ENCODE results near the gene ATP6V0C. TPM values are rescaled to one million over a fixed set of nuclear protein-coding genes. Genes with fewer than 3 reads are reported as not detected.

The ATP6V0C gene
- total and polyA plus RNA-seq, 2 of the 13 experiments (the other 11 are each of a cell fraction or from before 2014, with no cell fraction given) = 10.4 to 20.1 TPM

DNA sequence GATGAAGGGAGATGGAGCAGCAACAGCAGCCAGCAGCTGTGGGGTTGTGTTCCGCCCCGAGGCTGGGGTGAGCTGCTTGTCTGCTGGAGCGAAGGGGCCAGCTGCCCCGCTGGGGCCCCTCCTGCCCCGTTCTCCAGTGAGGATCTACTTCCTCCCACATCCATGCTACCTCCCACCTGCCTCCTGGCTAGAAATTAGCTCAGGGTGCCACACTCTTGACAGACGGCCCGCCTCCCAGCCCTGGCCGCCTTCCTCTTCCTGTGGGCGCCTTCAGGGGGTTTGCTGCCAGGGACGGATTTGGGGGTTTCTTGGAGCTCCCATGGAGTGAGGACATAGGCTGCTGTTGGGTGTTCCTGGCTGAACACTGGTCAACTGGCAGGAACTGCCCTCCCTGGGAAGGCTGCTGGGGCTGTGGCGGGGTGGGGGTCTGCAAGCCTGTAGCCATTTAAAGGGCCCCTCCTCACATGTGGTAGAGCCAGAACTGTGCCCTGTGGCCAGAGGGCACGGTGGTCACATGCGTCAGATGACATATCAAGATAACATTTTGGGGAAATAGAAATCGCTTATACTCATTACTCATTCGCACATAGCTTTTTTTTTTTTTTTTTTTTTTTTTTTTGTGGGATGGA lies 25.7 kb upstream of the ATP6V0C start (continued):
- TF ChIP-seq IRF2 (CRISPR knock-in tag; IDR thresholded peaks at IDR 0.05) (no peak), ATM (IDR thresholded peaks at IDR 0.05; ENCODE audit: borderline replicate concordance) (no peak), TFAP4 (IDR thresholded peaks at IDR 0.05; ENCODE audit: borderline replicate concordance, low read depth) (no peak), ZNF232 (CRISPR knock-in tag; IDR thresholded peaks at IDR 0.05; ENCODE audit: borderline replicate concordance) (no peak), HNRNPL (IDR thresholded peaks at IDR 0.05; ENCODE audit: low read depth, low read length) (no peak), ZSCAN20 (CRISPR knock-in tag; IDR thresholded peaks at IDR 0.05; ENCODE audit: borderline replicate concordance) (no peak), AKAP8 (CRISPR knock-in tag; IDR thresholded peaks at IDR 0.05) (no peak), KLF11 (CRISPR knock-in tag; IDR thresholded peaks at IDR 0.05) (no peak), EP300 (IDR thresholded peaks at IDR 0.05; ENCODE audit: low read depth in 2 of 2, low read length in 2 of 2) (no peak), EP300 (CRISPR knock-in tag; IDR thresholded peaks at IDR 0.05; ENCODE audit: borderline replicate concordance) (no peak)
- TF ChIP-seq, protein P1, sequence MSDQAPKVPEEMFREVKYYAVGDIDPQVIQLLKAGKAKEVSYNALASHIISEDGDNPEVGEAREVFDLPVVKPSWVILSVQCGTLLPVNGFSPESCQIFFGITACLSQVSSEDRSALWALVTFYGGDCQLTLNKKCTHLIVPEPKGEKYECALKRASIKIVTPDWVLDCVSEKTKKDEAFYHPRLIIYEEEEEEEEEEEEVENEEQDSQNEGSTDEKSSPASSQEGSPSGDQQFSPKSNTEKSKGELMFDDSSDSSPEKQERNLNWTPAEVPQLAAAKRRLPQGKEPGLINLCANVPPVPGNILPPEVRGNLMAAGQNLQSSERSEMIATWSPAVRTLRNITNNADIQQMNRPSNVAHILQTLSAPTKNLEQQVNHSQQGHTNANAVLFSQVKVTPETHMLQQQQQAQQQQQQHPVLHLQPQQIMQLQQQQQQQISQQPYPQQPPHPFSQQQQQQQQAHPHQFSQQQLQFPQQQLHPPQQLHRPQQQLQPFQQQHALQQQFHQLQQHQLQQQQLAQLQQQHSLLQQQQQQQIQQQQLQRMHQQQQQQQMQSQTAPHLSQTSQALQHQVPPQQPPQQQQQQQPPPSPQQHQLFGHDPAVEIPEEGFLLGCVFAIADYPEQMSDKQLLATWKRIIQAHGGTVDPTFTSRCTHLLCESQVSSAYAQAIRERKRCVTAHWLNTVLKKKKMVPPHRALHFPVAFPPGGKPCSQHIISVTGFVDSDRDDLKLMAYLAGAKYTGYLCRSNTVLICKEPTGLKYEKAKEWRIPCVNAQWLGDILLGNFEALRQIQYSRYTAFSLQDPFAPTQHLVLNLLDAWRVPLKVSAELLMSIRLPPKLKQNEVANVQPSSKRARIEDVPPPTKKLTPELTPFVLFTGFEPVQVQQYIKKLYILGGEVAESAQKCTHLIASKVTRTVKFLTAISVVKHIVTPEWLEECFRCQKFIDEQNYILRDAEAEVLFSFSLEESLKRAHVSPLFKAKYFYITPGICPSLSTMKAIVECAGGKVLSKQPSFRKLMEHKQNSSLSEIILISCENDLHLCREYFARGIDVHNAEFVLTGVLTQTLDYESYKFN (CRISPR knock-in tag; conservative IDR thresholded peaks at IDR 0.05) = no peak
